ENCODE data around the gene RNU11. TPM values are rescaled to one million over a fixed set of nuclear protein-coding genes. Genes with fewer than 3 reads are reported as not detected.

RNU11 gene
- total and polyA plus RNA-seq, 8 donors = not detected

- no peak for DNase-seq
- Histone ChIP-seq H3K27me3 (no peaks in the 10 kb centered on the region), H3K36me3 (peaks cover 0 to 92% of the 10 kb centered on the region in 2 donors), H3K4me3 (no peak overlapping the region), H3K27ac (no peak overlapping the region), H3K9me3 (no peaks in the 10 kb centered on the region), H3K4me1 (no peaks in the 10 kb centered on the region)
- intact Hi-C loops (cut with DNase I) = loop anchor here in 1 of 2 donors (5.0 to 10.0 kb wide), 3 partner anchors 88 to 240 kb away; partner anchors contain the start of gene PHACTR4
- no peak for ATAC-seq
- TF ChIP-seq CTCF (IDR thresholded peaks at IDR 0.05) = no peak
These were observed 43.4 kb upstream of the RNU11 start for GRCh38 chr1:28604962-28605361.

GRCh38 chr1:28606771-28607170 lies 41.6 kb upstream of the RNU11 start:
- H3K9me3 ChIP-seq = no peaks in the 10 kb centered on the region
- intact Hi-C loops (cut with DNase I) = loop anchor here in 1 of 2 donors (10.0 kb wide), 2 partner anchors 202 to 242 kb away; partner anchors contain the start of gene PHACTR4
- ATAC-seq (no peak), DNase-seq (no peak)
- peaks cover 0 to 98% of the 10 kb centered on the region in 2 donors for H3K36me3 ChIP-seq
- H3K27ac ChIP-seq = no peak overlapping the region
- H3K27me3 ChIP-seq = no peaks in the 10 kb centered on the region
- no peak overlapping the region for H3K4me3 ChIP-seq
- H3K4me1 ChIP-seq = no peaks in the 10 kb centered on the region
- TF ChIP-seq CTCF (IDR thresholded peaks at IDR 0.05) = no peak

GRCh38 chr1:28613175-28613574 lies 35.2 kb upstream of the RNU11 start:
- H3K4me3 ChIP-seq = no peak overlapping the region
- no peak for DNase-seq
- peaks cover 3 to 100% of the 10 kb centered on the region in 2 donors for H3K36me3 ChIP-seq
- no peak for TF ChIP-seq CTCF (IDR thresholded peaks at IDR 0.05)
- intact Hi-C loops (cut with DNase I) = no loop called here
- no peak overlapping the region for H3K27ac ChIP-seq
- H3K4me1 ChIP-seq = no peaks in the 10 kb centered on the region
- H3K9me3 ChIP-seq = no peaks in the 10 kb centered on the region
- H3K27me3 ChIP-seq = no peaks in the 10 kb centered on the region
- ATAC-seq = no peak

GRCh38 chr1:28631713-28632112 lies 16.7 kb upstream of the RNU11 start:
- Histone ChIP-seq H3K27ac (no peak overlapping the region), H3K4me3 (no peak overlapping the region), H3K4me1 (no peaks in the 10 kb centered on the region), H3K27me3 (no peaks in the 10 kb centered on the region), H3K36me3 (peaks cover 0 to 4% of the 10 kb centered on the region in 2 donors), H3K9me3 (no peaks in the 10 kb centered on the region)
- TF ChIP-seq CTCF (IDR thresholded peaks at IDR 0.05) = no peak
- DNase-seq = no peak
- intact Hi-C loops (cut with DNase I) = no loop called here
- no peak for ATAC-seq

GRCh38 chr1:28632560-28632959 lies 15.8 kb upstream of the RNU11 start:
- no peaks in the 10 kb centered on the region for H3K4me1 ChIP-seq
- no peak overlapping the region for H3K4me3 ChIP-seq
- H3K27ac ChIP-seq = no peak overlapping the region
- H3K9me3 ChIP-seq = no peaks in the 10 kb centered on the region
- H3K27me3 ChIP-seq = no peaks in the 10 kb centered on the region
- intact Hi-C loops (cut with DNase I) = no loop called here
- ATAC-seq (no peak), DNase-seq (no peak)
- TF ChIP-seq CTCF (IDR thresholded peaks at IDR 0.05) = no peak
- H3K36me3 ChIP-seq = peaks cover 0 to 5% of the 10 kb centered on the region in 2 donors
